Colonic mucosa (tissue), 4 donors: ENCODE measurements around the gene XPA. TPM values are rescaled to one million over a fixed set of nuclear protein-coding genes. Genes with fewer than 3 reads are reported as not detected.

Source experiments
- DNase-seq: peaks from one replicate; pipeline ENCODE4 v3.0.0-alpha.2; 2020
- H3K27ac ChIP-seq: fragments of 200-600 bp; one replicate; pipeline ENCODE4 v1.8.0; 2021
- H3K27me3 ChIP-seq: fragments of 200-600 bp; one replicate; pipeline ENCODE4 v1.8.0; 2021
- H3K36me3 ChIP-seq: fragments of 200-600 bp; one replicate; pipeline ENCODE4 v1.8.0; 2021
- H3K4me1 ChIP-seq: fragments of 200-600 bp; one replicate; pipeline ENCODE4 v1.8.0; 2021; ENCODE audit warnings: mild to moderate bottlenecking
- H3K4me3 ChIP-seq: fragments of 200-600 bp; one replicate; pipeline ENCODE4 v1.8.0; 2021
- H3K9ac ChIP-seq, 2 donors: one replicate each; pipeline ENCODE4 v1.7.0; 2013; ENCODE audit warnings: control low read depth in 2 of 2, low read depth in 2 of 2, low read length in 2 of 2
- H3K9me3 ChIP-seq: fragments of 200-600 bp; one replicate; pipeline ENCODE4 v1.8.0; 2021
- CTCF ChIP-seq: fragments of 200-600 bp; IDR thresholded peaks from one replicate; pipeline ENCODE4 v1.8.0; 2022; ENCODE audit warnings: antibody characterized with exemption, mild to moderate bottlenecking
- intact Hi-C: fragments of 100-400 bp; cut with DNase I; formaldehyde crosslinking; loops from one replicate; pipeline ENCODE4 v1.14.1; 2022
- total RNA-seq, 2 donors: library from RNA; stranded (reverse); fragmentation: NEBNext Ultra II Directional in 1 of 2; extraction: Animal tissue kit (Norgen Biotek cat#: 25700) in 1 of 2; gene quantifications; one replicate each; pipeline ENCODE4 v1.2.1, GENCODE V29; 2021
- donor health status: healthy.
- donor health status: DM: no; HTN: no; CAD: no.
- donor health status: DM: no; HTN: no; CAD: no.

Gene XPA
- total RNA-seq, 2 donors from 2014 or later = 7.0 to 8.0 TPM

- intact Hi-C loops = no loop called here
- H3K27me3 ChIP-seq = no peaks in the 10 kb centered on the region
- H3K4me3 ChIP-seq = no peak overlapping the region
- H3K27ac ChIP-seq = no peak overlapping the region
- H3K36me3 ChIP-seq = no peaks in the 10 kb centered on the region
- no peak overlapping the region for H3K9ac ChIP-seq
- H3K9me3 ChIP-seq = no peaks in the 10 kb centered on the region
- peaks cover 16% of the 10 kb centered on the region for H3K4me1 ChIP-seq
- TF ChIP-seq CTCF = no peak
- no peak for DNase-seq
These were observed 1.8 kb downstream of the XPA start for GRCh38 chr9:97695390-97695789.

GRCh38 chr9:97694769-97695168 is 2.4 kb downstream of the XPA start:
- Histone ChIP-seq H3K4me3 (no peak overlapping the region), H3K27me3 (no peaks in the 10 kb centered on the region), H3K4me1 (peaks cover 16% of the 10 kb centered on the region), H3K9ac (no peak overlapping the region), H3K27ac (no peak overlapping the region), H3K36me3 (no peaks in the 10 kb centered on the region), H3K9me3 (no peaks in the 10 kb centered on the region)
- intact Hi-C loops = no loop called here
- no peak for DNase-seq
- no peak for TF ChIP-seq CTCF

GRCh38 chr9:97689401-97690180 is 7.5 kb downstream of the XPA start:
- no peaks in the 10 kb centered on the region for H3K27me3 ChIP-seq
- H3K27ac ChIP-seq = no peak overlapping the region
- DNase-seq = no peak
- intact Hi-C loops = no loop called here
- no peak overlapping the region for H3K9ac ChIP-seq
- no peak overlapping the region for H3K4me3 ChIP-seq
- H3K9me3 ChIP-seq = no peaks in the 10 kb centered on the region
- H3K36me3 ChIP-seq = no peaks in the 10 kb centered on the region
- no peak for TF ChIP-seq CTCF
- H3K4me1 ChIP-seq = no peaks in the 10 kb centered on the region

GRCh38 chr9:97688654-97689053 is 8.5 kb downstream of the XPA start:
- no peak overlapping the region for H3K27ac ChIP-seq
- H3K27me3 ChIP-seq = no peaks in the 10 kb centered on the region
- no peak for TF ChIP-seq CTCF
- no peaks in the 10 kb centered on the region for H3K9me3 ChIP-seq
- peaks cover 9% of the 10 kb centered on the region for H3K36me3 ChIP-seq
- intact Hi-C loops = no loop called here
- no peaks in the 10 kb centered on the region for H3K4me1 ChIP-seq
- H3K4me3 ChIP-seq = no peak overlapping the region
- no peak for DNase-seq
- no peak overlapping the region for H3K9ac ChIP-seq

- Histone ChIP-seq H3K4me1 (no peaks in the 10 kb centered on the region), H3K27ac (no peak overlapping the region), H3K36me3 (peaks cover 10% of the 10 kb centered on the region), H3K4me3 (no peak overlapping the region), H3K9me3 (no peaks in the 10 kb centered on the region), H3K27me3 (no peaks in the 10 kb centered on the region), H3K9ac (no peak overlapping the region)
- no peak for DNase-seq
- no peak for TF ChIP-seq CTCF
- intact Hi-C loops = no loop called here
These were observed 14.9 kb downstream of the XPA start for GRCh38 chr9:97682242-97682641.
